GM21381 (cell line): ENCODE data around the gene CD2AP.

ENCODE experiments used
- ATAC-seq: cut with Tn5 transposase; IDR thresholded peaks from one replicate; pipeline ENCODE4 v1.9.1; 2021; ENCODE audit warnings: mild to moderate bottlenecking, moderate library complexity; ENCODE audit not compliant: unreplicated experiment

The CD2AP gene

GRCh38 chr6:47672816-47673215 lies 195.2 kb downstream of the CD2AP start:
- no peak for ATAC-seq

GRCh38 chr6:47674673-47675072 lies 197.1 kb downstream of the CD2AP start:
- no peak for ATAC-seq
